Measurements from ENCODE around the gene CNDP1.

The CNDP1 gene

DNA sequence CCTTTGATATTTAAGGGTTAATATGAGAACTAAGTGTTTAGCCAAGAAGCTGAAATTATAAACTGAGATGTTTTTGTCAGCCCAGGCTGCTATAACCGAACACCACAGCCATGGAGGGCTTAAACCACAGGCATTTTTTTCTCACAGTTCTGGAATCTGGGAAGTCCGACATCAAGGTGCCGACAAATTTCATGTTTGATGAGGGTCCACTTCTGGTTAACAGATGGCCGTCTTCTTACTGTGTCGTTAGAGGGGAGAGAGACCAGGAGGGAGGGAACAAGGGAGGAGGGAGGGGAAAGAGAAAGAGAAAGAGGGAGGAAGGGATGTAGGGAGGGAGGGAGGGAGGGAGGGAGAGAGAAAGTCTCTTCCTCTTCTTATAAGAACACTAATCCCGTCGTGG is 44.6 kb upstream of the CNDP1 start:
- Histone ChIP-seq H3K4me3 (ENCODE audit: severe bottlenecking) (no peak overlapping the region), H3K4me1 (ENCODE audit: insufficient read depth, poor library complexity, severe bottlenecking) (no peaks in the 10 kb centered on the region), H3K27ac (ENCODE audit: poor library complexity, severe bottlenecking) (no peak overlapping the region), H3K27me3 (ENCODE audit: insufficient read depth, poor library complexity, severe bottlenecking) (no peaks in the 10 kb centered on the region), H3K36me3 (ENCODE audit: low read depth) (no peaks in the 10 kb centered on the region), H3K9me3 (ENCODE audit: severe bottlenecking) (no peaks in the 10 kb centered on the region)
- DNase-seq (ENCODE audit: low spot score) (no peak), ATAC-seq (ENCODE audit: low read depth) (no peak)
- TF ChIP-seq, protein P1, sequence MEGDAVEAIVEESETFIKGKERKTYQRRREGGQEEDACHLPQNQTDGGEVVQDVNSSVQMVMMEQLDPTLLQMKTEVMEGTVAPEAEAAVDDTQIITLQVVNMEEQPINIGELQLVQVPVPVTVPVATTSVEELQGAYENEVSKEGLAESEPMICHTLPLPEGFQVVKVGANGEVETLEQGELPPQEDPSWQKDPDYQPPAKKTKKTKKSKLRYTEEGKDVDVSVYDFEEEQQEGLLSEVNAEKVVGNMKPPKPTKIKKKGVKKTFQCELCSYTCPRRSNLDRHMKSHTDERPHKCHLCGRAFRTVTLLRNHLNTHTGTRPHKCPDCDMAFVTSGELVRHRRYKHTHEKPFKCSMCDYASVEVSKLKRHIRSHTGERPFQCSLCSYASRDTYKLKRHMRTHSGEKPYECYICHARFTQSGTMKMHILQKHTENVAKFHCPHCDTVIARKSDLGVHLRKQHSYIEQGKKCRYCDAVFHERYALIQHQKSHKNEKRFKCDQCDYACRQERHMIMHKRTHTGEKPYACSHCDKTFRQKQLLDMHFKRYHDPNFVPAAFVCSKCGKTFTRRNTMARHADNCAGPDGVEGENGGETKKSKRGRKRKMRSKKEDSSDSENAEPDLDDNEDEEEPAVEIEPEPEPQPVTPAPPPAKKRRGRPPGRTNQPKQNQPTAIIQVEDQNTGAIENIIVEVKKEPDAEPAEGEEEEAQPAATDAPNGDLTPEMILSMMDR (IDR thresholded peaks at IDR 0.05; ENCODE audit: poor library complexity, severe bottlenecking) = no peak

DNA sequence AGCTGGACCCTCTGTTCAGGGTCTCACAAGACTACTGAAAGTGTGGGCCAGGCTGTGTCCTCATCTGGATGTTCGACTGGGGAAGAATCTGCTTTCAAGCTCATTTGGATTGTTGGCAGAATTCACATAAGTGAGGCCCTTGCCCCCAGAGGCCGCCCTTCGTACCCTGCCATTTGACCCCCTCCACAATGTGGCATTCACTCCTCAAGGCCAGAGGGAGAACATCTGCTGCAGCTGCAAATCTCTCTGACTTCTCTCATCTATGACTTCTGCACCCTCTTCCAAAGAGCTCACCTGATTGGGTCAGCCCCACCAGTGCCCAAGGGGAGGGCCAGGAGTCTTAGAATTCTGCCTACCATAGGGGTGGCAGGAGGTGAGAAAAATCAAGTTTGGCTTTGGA is 42.0 kb upstream of the CNDP1 start:
- ATAC-seq (ENCODE audit: low read depth) (no peak), DNase-seq (ENCODE audit: low spot score) (no peak)
- TF ChIP-seq, protein P1 (IDR thresholded peaks at IDR 0.05; ENCODE audit: poor library complexity, severe bottlenecking) = no peak
- Histone ChIP-seq H3K4me3 (ENCODE audit: severe bottlenecking) (no peak overlapping the region), H3K9me3 (ENCODE audit: severe bottlenecking) (no peaks in the 10 kb centered on the region), H3K27me3 (ENCODE audit: insufficient read depth, poor library complexity, severe bottlenecking) (no peaks in the 10 kb centered on the region), H3K4me1 (ENCODE audit: insufficient read depth, poor library complexity, severe bottlenecking) (no peaks in the 10 kb centered on the region), H3K36me3 (ENCODE audit: low read depth) (no peaks in the 10 kb centered on the region), H3K27ac (ENCODE audit: poor library complexity, severe bottlenecking) (no peak overlapping the region)

DNA sequence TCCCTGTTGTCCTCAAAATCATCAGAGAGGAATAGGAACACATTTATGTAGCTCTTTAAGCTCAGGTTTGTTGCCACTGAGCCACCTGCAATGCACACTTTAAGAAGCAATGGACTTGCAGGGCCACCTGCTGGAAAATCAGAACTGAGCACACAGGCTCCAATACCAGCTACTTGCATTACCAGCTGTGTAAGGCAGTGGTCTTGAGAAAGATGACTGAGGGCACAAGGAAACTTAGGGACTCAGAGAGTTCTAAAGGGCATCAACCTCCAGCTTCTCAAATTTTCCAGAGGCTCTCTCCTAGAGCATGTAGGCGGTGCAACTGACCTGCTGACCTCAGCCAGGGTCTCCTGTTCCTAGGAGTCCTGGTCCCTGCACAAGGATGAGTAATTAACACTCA is 40.6 kb upstream of the CNDP1 start:
- no peaks in the 10 kb centered on the region for H3K27me3 ChIP-seq (ENCODE audit: insufficient read depth, poor library complexity, severe bottlenecking)
- TF ChIP-seq, protein P1 (IDR thresholded peaks at IDR 0.05; ENCODE audit: poor library complexity, severe bottlenecking) = peak; percentile 65
- ATAC-seq (ENCODE audit: low read depth) (peak; percentile 27; the same call in 1 of the 3 replicates), DNase-seq (ENCODE audit: low spot score) (no peak)
- no peak overlapping the region for H3K27ac ChIP-seq (ENCODE audit: poor library complexity, severe bottlenecking)
- H3K4me1 ChIP-seq (ENCODE audit: insufficient read depth, poor library complexity, severe bottlenecking) = no peaks in the 10 kb centered on the region
- no peaks in the 10 kb centered on the region for H3K9me3 ChIP-seq (ENCODE audit: severe bottlenecking)
- no peaks in the 10 kb centered on the region for H3K36me3 ChIP-seq (ENCODE audit: low read depth)
- no peak overlapping the region for H3K4me3 ChIP-seq (ENCODE audit: severe bottlenecking)

DNA sequence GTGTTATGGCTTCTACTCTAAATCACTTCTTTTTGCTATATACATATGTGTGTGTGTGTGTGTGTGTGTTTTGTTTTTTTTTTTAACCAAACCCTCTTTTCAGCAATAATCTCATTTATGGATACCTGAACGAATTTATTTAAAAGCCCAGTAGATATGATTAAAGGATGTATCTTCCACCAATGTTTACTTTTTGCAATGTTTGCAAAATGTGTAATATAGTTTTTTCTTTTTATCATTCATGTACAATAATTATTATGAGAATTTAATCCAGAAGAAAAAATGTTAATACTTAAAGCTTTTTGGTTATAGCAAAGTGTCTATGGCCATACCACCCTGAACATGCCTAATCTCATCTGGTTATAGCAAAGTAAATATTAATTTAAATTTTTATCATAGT is 39.8 kb upstream of the CNDP1 start:
- no peaks in the 10 kb centered on the region for H3K27me3 ChIP-seq (ENCODE audit: insufficient read depth, poor library complexity, severe bottlenecking)
- no peaks in the 10 kb centered on the region for H3K36me3 ChIP-seq (ENCODE audit: low read depth)
- no peak overlapping the region for H3K27ac ChIP-seq (ENCODE audit: poor library complexity, severe bottlenecking)
- H3K9me3 ChIP-seq (ENCODE audit: severe bottlenecking) = no peaks in the 10 kb centered on the region
- H3K4me1 ChIP-seq (ENCODE audit: insufficient read depth, poor library complexity, severe bottlenecking) = no peaks in the 10 kb centered on the region
- DNase-seq (ENCODE audit: low spot score) (no peak), ATAC-seq (ENCODE audit: low read depth) (no peak)
- TF ChIP-seq, protein P1 (IDR thresholded peaks at IDR 0.05; ENCODE audit: poor library complexity, severe bottlenecking) = no peak
- no peak overlapping the region for H3K4me3 ChIP-seq (ENCODE audit: severe bottlenecking)

DNA sequence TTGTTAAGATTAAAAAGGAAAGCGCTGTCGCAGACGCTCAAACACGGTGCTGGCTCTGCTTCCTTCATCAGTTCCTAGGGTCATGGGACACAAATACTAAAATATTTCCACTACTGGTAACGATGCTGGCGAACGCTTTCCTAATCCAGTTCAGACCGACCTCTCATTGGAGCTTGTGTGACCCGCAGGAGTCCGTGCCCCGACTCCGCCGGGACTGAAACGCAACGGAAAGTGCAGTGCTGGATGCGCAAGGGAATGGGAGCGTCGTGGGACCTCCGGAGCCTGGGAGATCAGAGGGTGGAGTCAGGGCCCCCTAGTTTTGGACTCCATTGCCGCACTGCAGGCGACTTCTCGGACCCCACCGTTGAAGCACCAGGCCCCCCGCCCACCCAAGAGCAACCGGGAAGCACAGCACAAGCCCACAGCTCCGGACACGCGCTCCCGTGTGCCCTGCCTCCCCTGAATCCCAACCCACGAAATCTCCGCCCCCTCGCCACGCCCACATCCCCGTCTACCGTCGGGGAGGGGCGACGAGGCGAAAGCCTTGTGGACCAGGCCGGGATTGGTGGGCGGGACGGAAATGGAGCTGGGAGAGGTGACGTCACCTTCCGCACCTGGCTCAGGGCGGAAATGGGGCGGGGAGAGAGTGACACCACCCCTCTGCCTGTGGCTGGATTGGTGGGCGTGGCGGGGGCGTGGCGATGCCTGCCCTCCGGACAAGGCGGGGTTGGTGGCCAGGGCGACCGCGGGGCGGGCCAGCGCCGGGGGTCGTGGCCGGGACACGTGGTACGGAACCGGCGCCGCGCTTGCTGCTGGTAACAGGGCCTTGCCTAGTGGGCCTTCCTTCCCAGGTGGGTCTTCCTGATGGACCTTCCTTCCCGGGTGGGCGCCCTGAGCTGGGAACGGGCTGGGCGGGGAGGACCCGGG is 38.5 kb upstream of the CNDP1 start, which contains the start of gene CNDP2:
CNDP2 (plus strand) TSS at position 783 of the 927 bp plus-strand sequence. CDS start 3,611 bp downstream, outside the sequence.
- TF ChIP-seq, protein P1 (IDR thresholded peaks at IDR 0.05; ENCODE audit: poor library complexity, severe bottlenecking) = no peak
- H3K4me3 ChIP-seq (ENCODE audit: severe bottlenecking) = peak within 1 kb of the TSS; percentile 64
- no peaks in the 10 kb centered on the region for H3K9me3 ChIP-seq (ENCODE audit: severe bottlenecking)
- H3K27me3 ChIP-seq (ENCODE audit: insufficient read depth, poor library complexity, severe bottlenecking) = no peaks in the 10 kb centered on the region
- H3K4me1 ChIP-seq (ENCODE audit: insufficient read depth, poor library complexity, severe bottlenecking) = peaks cover 5% of the 10 kb centered on the region
- DNase-seq (ENCODE audit: low spot score) (peak; percentile 99), ATAC-seq (ENCODE audit: low read depth) (peak; percentile 73)
- H3K27ac ChIP-seq (ENCODE audit: poor library complexity, severe bottlenecking) = peak within 1 kb of the TSS; percentile 57
- H3K36me3 ChIP-seq (ENCODE audit: low read depth) = peaks cover 9% of the 10 kb centered on the region
